Measurements from ENCODE around the gene GGA3.

DNA sequence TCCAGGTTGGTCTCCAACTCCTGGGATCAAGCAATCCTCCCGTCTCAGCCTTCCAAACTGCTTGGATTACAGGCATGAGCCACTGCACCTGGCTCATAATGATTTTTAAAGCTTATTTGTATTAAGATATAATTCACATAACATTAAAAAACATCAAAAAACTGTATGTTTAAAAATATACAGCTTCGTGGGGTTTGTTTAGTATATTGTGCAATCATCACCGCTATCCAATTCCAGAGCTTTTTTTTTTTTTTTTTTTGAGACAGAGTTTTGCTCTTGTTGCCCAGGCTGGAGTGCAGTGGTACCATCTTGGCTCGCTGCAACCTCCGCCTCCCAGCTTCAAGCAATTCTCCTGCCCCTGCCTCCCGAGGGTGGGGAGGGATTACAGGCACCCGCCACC, 38.9 kb upstream of the GGA3 start:
- TF ChIP-seq CTCF (conservative IDR thresholded peaks at IDR 0.05) (no peak), EZH2 (IDR thresholded peaks at IDR 0.05; ENCODE audit: low read depth) (no peak)
